Uterus (tissue), 2 donors: Measurements from ENCODE around the gene TGFBR1.

Experiments
- POLR2A ChIP-seq, 2 donors: fragments of 450-650 bp; IDR thresholded peaks; one replicate each; pipeline ENCODE4 v1.6.1; 2016; ENCODE audit warnings: antibody characterized with exemption in 2 of 2, mild to moderate bottlenecking in 1 of 2, moderate library complexity in 1 of 2
- TF ChIP-seq, protein P1 (sequence below), 4 experiments: fragments of 200-600 bp in 2 of 4; fragments of 450-650 bp in 2 of 4; sonication (generic) in 2 of 4; IDR thresholded peaks; one replicate each; pipeline ENCODE4 v1.5.1; 2016 to 2019; ENCODE audit warnings: antibody characterized with exemption in 4 of 4, mild to moderate bottlenecking in 2 of 4, moderate library complexity in 1 of 4

DNA sequence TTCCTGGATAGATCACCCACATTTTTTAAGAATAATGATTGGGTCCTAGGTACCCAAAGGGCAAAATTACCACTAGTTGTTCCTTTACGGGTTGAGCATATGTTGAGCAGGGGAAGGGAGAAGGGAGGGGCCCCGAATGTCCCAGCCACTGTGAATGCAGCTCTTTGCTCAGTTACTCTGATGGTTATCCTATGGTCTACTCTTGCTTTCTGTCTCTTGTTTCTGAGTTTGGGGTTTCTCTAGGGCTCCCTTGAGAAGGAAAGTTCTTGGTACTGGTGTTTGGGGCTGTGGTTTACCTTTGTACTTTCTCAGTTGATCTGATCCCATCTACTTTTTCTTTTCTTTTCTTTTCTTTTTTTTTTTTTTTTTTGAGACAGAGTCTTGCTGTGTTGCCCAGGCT is 61.2 kb downstream of the TGFBR1 start:
- no peak for TF ChIP-seq POLR2A (IDR thresholded peaks at IDR 0.05)
- TF ChIP-seq, protein P1, sequence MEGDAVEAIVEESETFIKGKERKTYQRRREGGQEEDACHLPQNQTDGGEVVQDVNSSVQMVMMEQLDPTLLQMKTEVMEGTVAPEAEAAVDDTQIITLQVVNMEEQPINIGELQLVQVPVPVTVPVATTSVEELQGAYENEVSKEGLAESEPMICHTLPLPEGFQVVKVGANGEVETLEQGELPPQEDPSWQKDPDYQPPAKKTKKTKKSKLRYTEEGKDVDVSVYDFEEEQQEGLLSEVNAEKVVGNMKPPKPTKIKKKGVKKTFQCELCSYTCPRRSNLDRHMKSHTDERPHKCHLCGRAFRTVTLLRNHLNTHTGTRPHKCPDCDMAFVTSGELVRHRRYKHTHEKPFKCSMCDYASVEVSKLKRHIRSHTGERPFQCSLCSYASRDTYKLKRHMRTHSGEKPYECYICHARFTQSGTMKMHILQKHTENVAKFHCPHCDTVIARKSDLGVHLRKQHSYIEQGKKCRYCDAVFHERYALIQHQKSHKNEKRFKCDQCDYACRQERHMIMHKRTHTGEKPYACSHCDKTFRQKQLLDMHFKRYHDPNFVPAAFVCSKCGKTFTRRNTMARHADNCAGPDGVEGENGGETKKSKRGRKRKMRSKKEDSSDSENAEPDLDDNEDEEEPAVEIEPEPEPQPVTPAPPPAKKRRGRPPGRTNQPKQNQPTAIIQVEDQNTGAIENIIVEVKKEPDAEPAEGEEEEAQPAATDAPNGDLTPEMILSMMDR (IDR thresholded peaks at IDR 0.05): no peak
